ENCODE data around the gene DLD. TPM values are rescaled to one million over a fixed set of nuclear protein-coding genes. Genes with fewer than 3 reads are reported as not detected.

The DLD gene
- total RNA-seq, 1 experiment from 2014 or later, result 130 TPM

Other genes with a start within 250 kb of the DLD start
- 0.06 and 0.19 TPM in 2 replicates for gene SLC26A4, start 230.4 kb upstream of the DLD start, total RNA-seq (2014; rRNA removed; shearing (Covaris generic))
- 38.5 and 38.9 TPM in 2 replicates for gene CBLL1, start 147.0 kb upstream of the DLD start, total RNA-seq (2014; rRNA removed; shearing (Covaris generic))
- gene SLC26A3, start 88.0 kb upstream of the DLD start, total RNA-seq (2014; rRNA removed; shearing (Covaris generic)), result not detected in 2 replicates
- 128 and 140 TPM in 2 replicates for gene LAMB1, start 112.0 kb downstream of the DLD start, total RNA-seq (2014; rRNA removed; shearing (Covaris generic))
- gene LAMB4, start 239.2 kb downstream of the DLD start, total RNA-seq (2014; rRNA removed; shearing (Covaris generic)), result 2.3 and 3.2 TPM in 2 replicates

All from H4 (cell line).